Measurements from ENCODE around the gene ATG4A. TPM values are rescaled to one million over a fixed set of nuclear protein-coding genes. Genes with fewer than 3 reads are reported as not detected.

ATG4A gene
- total RNA-seq, 1 donor from 2014 or later: 18.3 TPM

DNA sequence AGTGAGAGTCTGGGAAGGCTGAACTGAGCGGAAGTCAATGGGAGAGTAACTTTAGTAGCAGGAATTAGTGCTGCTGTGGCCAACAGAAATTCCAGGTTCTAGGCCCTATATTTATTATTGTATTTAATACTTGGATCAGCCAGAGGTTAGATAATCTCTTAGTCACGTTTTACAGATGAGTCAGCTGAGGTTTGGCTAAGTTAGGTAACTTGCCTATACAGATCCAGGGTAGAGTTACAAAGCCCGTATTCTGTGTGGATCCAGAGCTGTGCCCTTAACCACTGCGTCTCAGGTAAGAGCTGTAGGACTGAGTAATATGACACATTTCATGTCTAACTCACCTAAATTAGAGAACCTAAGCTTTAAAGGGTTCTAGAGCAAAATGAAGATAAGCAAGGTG lies 20.7 kb upstream of the ATG4A start:
- Histone ChIP-seq H3K27ac (ENCODE audit: low read depth, low read length) (no peak overlapping the region), H3K27me3 (ENCODE audit: control insufficient read depth in 3 of 3, insufficient read depth in 3 of 3, low read length in 3 of 3) (peaks cover 0 to 15% (median 0%) of the 10 kb centered on the region in 3 donors), H3K9me3 (ENCODE audit: control insufficient read depth in 3 of 3, low read length in 3 of 3) (no peaks in the 10 kb centered on the region)

DNA sequence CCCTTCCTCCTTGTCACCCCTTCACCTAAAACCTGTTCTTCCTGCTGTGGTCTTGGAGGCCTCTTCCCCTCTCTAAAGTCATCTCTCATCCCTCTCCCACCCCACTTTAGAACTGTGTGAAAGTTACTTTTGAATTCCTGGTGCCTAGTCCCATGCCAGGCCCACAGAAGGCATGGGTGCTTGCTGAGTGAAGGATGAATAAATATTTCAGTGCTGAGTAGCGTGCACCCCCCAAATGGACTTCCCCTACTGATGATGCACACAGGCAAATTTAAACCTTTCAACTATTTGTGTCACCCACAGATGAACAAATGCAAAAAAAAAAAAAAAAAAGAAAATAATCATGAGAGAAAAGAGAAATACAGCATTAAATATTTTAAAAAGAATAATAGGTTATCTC lies 20.0 kb upstream of the ATG4A start:
- Histone ChIP-seq H3K9me3 (ENCODE audit: control insufficient read depth in 3 of 3, low read length in 3 of 3) (no peaks in the 10 kb centered on the region), H3K27me3 (ENCODE audit: control insufficient read depth in 3 of 3, insufficient read depth in 3 of 3, low read length in 3 of 3) (peaks cover 0 to 14% (median 0%) of the 10 kb centered on the region in 3 donors), H3K4me3 (ENCODE audit: low read length in 3 of 3) (no peak overlapping the region), H3K27ac (ENCODE audit: low read depth, low read length) (no peak overlapping the region), H3K36me3 (ENCODE audit: control insufficient read depth in 3 of 3, insufficient read depth in 3 of 3, low read length in 3 of 3) (no peaks in the 10 kb centered on the region), H3K4me1 (ENCODE audit: control insufficient read depth in 3 of 3, insufficient read depth in 3 of 3, low read length in 3 of 3) (no peaks in the 10 kb centered on the region), H3K9ac (ENCODE audit: low read depth in 1 of 3, low read length in 3 of 3) (no peak overlapping the region)

More for the DNA sequence above, 20.7 kb upstream of the ATG4A start:
- H3K4me3 ChIP-seq (ENCODE audit: low read length in 3 of 3): no peak overlapping the region
- H3K4me1 ChIP-seq (ENCODE audit: control insufficient read depth in 3 of 3, insufficient read depth in 3 of 3, low read length in 3 of 3): no peaks in the 10 kb centered on the region
- no peaks in the 10 kb centered on the region for H3K36me3 ChIP-seq (ENCODE audit: control insufficient read depth in 3 of 3, insufficient read depth in 3 of 3, low read length in 3 of 3)
- no peak overlapping the region for H3K9ac ChIP-seq (ENCODE audit: low read depth in 1 of 3, low read length in 3 of 3)

DNA sequence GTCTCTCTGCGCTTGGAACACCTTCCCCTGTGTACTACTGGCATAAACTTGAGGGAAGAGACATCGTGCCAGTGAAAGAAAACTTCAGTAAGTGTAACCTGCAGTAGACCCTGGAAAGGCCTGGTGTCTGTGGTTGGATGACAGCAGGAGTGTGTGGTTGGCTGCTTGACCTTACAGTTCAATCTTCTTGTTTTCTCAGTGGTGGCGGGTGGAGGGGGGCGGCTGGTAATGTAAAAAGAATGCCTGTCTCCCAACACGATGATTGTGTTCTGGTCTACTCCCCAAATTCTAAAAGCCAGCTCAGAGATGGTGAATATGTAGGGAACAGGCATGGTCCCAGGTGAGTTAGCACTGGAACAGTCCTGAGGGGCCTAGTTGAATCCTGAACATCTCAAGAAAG lies 18.8 kb upstream of the ATG4A start:
- Histone ChIP-seq H3K27ac (ENCODE audit: low read depth, low read length) (no peak overlapping the region), H3K9ac (ENCODE audit: low read depth in 1 of 3, low read length in 3 of 3) (no peak overlapping the region), H3K4me3 (ENCODE audit: low read length in 3 of 3) (no peak overlapping the region), H3K36me3 (ENCODE audit: control insufficient read depth in 3 of 3, insufficient read depth in 3 of 3, low read length in 3 of 3) (no peaks in the 10 kb centered on the region), H3K9me3 (ENCODE audit: control insufficient read depth in 3 of 3, low read length in 3 of 3) (no peaks in the 10 kb centered on the region), H3K4me1 (ENCODE audit: control insufficient read depth in 3 of 3, insufficient read depth in 3 of 3, low read length in 3 of 3) (no peaks in the 10 kb centered on the region), H3K27me3 (ENCODE audit: control insufficient read depth in 3 of 3, insufficient read depth in 3 of 3, low read length in 3 of 3) (peaks cover 0 to 8% (median 0%) of the 10 kb centered on the region in 3 donors)

DNA sequence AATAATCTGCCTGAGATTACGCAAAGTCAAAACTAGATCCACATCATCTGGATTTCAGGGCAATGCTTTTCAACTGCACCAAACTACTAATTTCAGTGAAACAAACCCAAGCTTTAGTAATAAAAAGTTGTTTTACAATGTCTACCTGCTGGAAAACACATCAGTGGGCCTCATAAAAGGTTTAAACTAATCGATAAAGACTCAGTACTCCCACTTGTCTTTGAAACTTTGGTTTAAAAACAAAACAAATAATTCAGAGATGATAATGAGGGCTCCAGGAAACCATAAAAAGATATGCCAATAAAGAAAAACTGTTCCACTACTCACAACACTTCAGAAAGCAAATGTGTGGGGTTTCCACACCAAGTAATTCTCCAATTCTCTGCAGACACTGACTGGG lies 10.5 kb upstream of the ATG4A start:
- no peak overlapping the region for H3K4me3 ChIP-seq (ENCODE audit: low read length in 3 of 3)
- H3K4me1 ChIP-seq (ENCODE audit: control insufficient read depth in 3 of 3, insufficient read depth in 3 of 3, low read length in 3 of 3): no peaks in the 10 kb centered on the region
- H3K27ac ChIP-seq (ENCODE audit: low read depth, low read length): no peak overlapping the region
- no peak overlapping the region for H3K9ac ChIP-seq (ENCODE audit: low read depth in 1 of 3, low read length in 3 of 3)
- H3K9me3 ChIP-seq (ENCODE audit: control insufficient read depth in 3 of 3, low read length in 3 of 3): no peaks in the 10 kb centered on the region
- peaks cover 0 to 6% (median 0%) of the 10 kb centered on the region in 3 donors for H3K36me3 ChIP-seq (ENCODE audit: control insufficient read depth in 3 of 3, insufficient read depth in 3 of 3, low read length in 3 of 3)
- peaks cover 0 to 4% (median 0%) of the 10 kb centered on the region in 3 donors for H3K27me3 ChIP-seq (ENCODE audit: control insufficient read depth in 3 of 3, insufficient read depth in 3 of 3, low read length in 3 of 3)

DNA sequence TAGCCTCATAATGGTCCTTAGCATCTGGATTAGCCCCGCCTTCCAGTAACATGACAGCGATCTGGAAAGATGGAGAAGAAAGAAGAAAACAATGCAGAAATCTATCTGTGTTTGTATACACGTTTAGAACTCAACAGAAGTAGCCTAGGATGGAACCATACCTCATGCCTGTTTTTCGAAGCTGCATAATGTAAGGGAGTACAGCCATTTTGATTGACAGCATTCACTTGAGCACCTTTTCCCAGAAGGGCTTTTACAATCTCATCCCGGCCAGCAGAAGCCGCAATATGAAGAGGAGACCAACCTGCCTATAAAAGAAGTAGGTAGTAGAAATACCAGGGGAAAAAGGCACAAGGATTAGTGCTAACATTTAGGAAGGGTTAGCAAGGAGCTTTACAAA lies 3.8 kb upstream of the ATG4A start:
- no peaks in the 10 kb centered on the region for H3K27me3 ChIP-seq (ENCODE audit: control insufficient read depth in 3 of 3, insufficient read depth in 3 of 3, low read length in 3 of 3)
- peaks cover 0 to 14% (median 3%) of the 10 kb centered on the region in 3 donors for H3K36me3 ChIP-seq (ENCODE audit: control insufficient read depth in 3 of 3, insufficient read depth in 3 of 3, low read length in 3 of 3)
- H3K4me1 ChIP-seq (ENCODE audit: control insufficient read depth in 3 of 3, insufficient read depth in 3 of 3, low read length in 3 of 3): peaks cover 2 to 6% (median 5%) of the 10 kb centered on the region in 3 donors
- H3K9ac ChIP-seq (ENCODE audit: low read depth in 1 of 3, low read length in 3 of 3): no peak overlapping the region
- H3K4me3 ChIP-seq (ENCODE audit: low read length in 3 of 3): no peak overlapping the region
- H3K27ac ChIP-seq (ENCODE audit: low read depth, low read length): no peak overlapping the region
- no peaks in the 10 kb centered on the region for H3K9me3 ChIP-seq (ENCODE audit: control insufficient read depth in 3 of 3, low read length in 3 of 3)

DNA sequence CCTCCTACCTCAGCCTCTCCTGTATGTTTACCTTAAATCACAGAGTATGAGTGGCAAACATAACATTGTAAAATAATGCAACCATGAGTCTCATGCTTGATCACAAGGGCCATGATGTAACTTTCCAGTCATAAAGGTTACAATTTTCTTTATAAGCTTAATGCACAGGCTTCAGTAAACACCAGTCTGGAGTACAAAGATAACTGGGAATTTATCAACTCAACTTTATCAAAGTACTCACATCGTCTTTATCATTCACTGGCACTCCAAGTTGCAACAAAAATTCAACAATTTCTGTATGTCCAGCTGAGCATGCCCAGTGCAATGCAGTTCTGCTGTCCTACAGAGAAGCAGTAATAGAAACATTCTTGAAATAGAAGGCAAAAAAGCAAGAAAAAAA lies 3.1 kb upstream of the ATG4A start:
- Histone ChIP-seq H3K36me3 (ENCODE audit: control insufficient read depth in 3 of 3, insufficient read depth in 3 of 3, low read length in 3 of 3) (peaks cover 0 to 14% (median 3%) of the 10 kb centered on the region in 3 donors), H3K4me3 (ENCODE audit: low read length in 3 of 3) (no peak overlapping the region), H3K9ac (ENCODE audit: low read depth in 1 of 3, low read length in 3 of 3) (no peak overlapping the region), H3K9me3 (ENCODE audit: control insufficient read depth in 3 of 3, low read length in 3 of 3) (no peaks in the 10 kb centered on the region), H3K27ac (ENCODE audit: low read depth, low read length) (no peak overlapping the region), H3K27me3 (ENCODE audit: control insufficient read depth in 3 of 3, insufficient read depth in 3 of 3, low read length in 3 of 3) (no peaks in the 10 kb centered on the region), H3K4me1 (ENCODE audit: control insufficient read depth in 3 of 3, insufficient read depth in 3 of 3, low read length in 3 of 3) (peaks cover 2 to 6% (median 5%) of the 10 kb centered on the region in 3 donors)

DNA sequence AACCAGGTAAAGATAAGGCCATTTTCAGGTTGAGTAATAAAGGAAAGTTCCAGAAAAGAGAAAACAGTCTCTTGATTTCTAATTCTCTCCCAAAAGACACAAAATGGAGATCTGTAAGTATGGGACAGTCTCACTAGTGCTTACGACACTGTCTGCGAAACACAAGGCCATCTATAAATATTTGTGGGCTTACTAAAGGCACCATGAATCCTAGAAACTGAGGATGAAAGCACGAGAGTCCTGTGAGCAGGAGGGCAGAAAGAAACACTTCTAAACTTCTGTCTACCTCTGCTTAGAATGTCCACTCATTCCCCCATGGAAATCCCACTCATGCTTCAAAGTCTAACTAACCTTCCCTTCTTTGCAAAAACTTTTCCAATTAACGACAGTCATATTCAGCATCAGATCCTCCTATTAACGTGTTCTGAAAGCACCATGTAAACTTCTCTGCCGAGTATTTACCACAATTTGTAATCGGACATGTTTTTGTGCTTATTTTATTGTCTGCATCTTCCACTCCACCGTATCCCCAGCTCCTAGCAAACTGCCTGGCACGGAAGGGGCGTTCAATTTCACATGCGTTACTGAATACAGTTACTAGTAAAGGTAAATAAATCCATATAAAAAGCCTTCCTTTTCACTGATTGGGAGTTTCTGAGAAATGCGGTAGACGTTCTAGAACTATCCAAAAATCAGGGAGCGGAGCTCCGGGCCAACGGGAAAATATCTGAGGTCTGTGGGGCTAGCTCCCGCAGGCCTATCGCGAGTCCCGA lies 901 bp upstream of the ATG4A start:
- Histone ChIP-seq H3K36me3 (ENCODE audit: control insufficient read depth in 3 of 3, insufficient read depth in 3 of 3, low read length in 3 of 3) (peaks cover 0 to 7% (median 3%) of the 10 kb centered on the region in 3 donors), H3K27ac (ENCODE audit: low read depth, low read length) (peak overlapping the region; percentile 85), H3K4me1 (ENCODE audit: control insufficient read depth in 3 of 3, insufficient read depth in 3 of 3, low read length in 3 of 3) (peaks cover 2 to 6% (median 5%) of the 10 kb centered on the region in 3 donors)

DNA sequence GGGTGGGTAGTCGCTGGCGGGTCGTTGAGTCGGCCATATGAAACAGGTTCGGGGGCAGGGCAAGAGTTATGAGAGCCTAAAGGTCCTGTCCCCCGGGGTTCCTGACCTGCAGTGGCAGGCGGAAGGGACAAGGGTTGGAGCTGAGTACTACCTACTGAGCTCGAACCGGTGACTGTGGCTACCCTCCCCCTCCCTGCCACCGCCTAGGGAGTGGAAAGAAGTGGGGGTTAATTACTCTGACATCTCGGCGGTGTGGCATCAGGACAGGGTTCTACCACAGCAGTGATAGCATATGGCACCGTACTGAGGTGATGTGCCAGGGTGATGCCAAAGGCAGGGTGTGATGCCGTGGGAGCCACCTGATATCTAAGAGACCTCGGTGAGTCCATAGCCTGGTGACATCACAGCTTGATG lies 307 bp downstream of the ATG4A start:
- Histone ChIP-seq H3K4me3 (ENCODE audit: low read length in 3 of 3) (peak overlapping the region; percentile 82 to 88 (median 85)), H3K27me3 (ENCODE audit: control insufficient read depth in 3 of 3, insufficient read depth in 3 of 3, low read length in 3 of 3) (no peaks in the 10 kb centered on the region), H3K36me3 (ENCODE audit: control insufficient read depth in 3 of 3, insufficient read depth in 3 of 3, low read length in 3 of 3) (peaks cover 0 to 5% (median 3%) of the 10 kb centered on the region in 3 donors), H3K9ac (ENCODE audit: low read depth in 1 of 3, low read length in 3 of 3) (peak overlapping the region; percentile 82 to 90 (median 84)), H3K9me3 (ENCODE audit: control insufficient read depth in 3 of 3, low read length in 3 of 3) (no peaks in the 10 kb centered on the region), H3K27ac (ENCODE audit: low read depth, low read length) (peak overlapping the region; percentile 89), H3K4me1 (ENCODE audit: control insufficient read depth in 3 of 3, insufficient read depth in 3 of 3, low read length in 3 of 3) (peaks cover 2 to 6% (median 5%) of the 10 kb centered on the region in 3 donors)

More for the DNA sequence above, 901 bp upstream of the ATG4A start:
- peak overlapping the region; percentile 76 to 87 (median 82) for H3K4me3 ChIP-seq (ENCODE audit: low read length in 3 of 3)
- peak overlapping the region; percentile 82 to 90 (median 89) for H3K9ac ChIP-seq (ENCODE audit: low read depth in 1 of 3, low read length in 3 of 3)
- no peaks in the 10 kb centered on the region for H3K27me3 ChIP-seq (ENCODE audit: control insufficient read depth in 3 of 3, insufficient read depth in 3 of 3, low read length in 3 of 3)
- H3K9me3 ChIP-seq (ENCODE audit: control insufficient read depth in 3 of 3, low read length in 3 of 3): no peaks in the 10 kb centered on the region

DNA sequence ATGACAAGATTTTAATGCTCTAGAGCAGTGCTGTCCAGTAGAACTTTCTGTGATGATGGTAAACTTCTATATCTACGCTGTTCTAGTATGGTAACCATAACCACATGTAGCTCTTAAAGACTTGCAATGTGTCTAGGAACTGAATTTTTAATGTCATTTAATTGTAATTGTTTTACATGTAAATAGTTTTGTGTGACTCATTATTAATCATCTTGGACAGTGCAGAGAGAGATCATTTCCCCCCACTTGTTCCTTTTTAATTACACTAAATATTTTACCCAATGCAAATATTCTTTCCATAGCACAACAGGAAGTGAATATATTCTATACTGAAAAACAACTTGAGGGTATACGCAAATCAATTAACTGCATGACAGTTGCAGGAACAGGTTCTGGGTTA lies 5.8 kb downstream of the ATG4A start:
- Histone ChIP-seq H3K4me1 (ENCODE audit: control insufficient read depth in 3 of 3, insufficient read depth in 3 of 3, low read length in 3 of 3) (no peaks in the 10 kb centered on the region), H3K4me3 (ENCODE audit: low read length in 3 of 3) (no peak overlapping the region), H3K27me3 (ENCODE audit: control insufficient read depth in 3 of 3, insufficient read depth in 3 of 3, low read length in 3 of 3) (no peaks in the 10 kb centered on the region), H3K9me3 (ENCODE audit: control insufficient read depth in 3 of 3, low read length in 3 of 3) (no peaks in the 10 kb centered on the region), H3K36me3 (ENCODE audit: control insufficient read depth in 3 of 3, insufficient read depth in 3 of 3, low read length in 3 of 3) (no peaks in the 10 kb centered on the region), H3K9ac (ENCODE audit: low read depth in 1 of 3, low read length in 3 of 3) (no peak overlapping the region), H3K27ac (ENCODE audit: low read depth, low read length) (no peak overlapping the region)

DNA sequence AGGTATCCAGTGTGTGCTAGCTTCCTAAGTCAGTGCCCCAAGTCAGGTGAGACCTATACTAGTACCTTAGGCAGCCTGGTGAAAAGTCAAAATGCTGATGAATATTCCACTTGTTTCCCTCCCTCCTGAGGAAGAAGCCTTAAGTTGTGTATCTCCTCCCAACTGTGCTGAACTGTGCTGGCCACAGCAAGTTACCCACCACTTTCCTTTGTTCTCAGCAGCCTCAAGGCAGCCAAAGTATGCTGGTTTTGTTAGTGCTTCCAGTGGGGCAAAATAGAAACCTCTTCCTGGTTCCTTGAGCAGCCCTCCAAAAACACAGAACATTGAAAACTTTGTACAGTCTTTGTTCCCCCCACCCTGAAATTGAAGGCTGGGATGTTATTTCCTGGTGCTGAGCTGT lies 13.9 kb downstream of the ATG4A start:
- Histone ChIP-seq H3K9me3 (ENCODE audit: control insufficient read depth in 3 of 3, low read length in 3 of 3) (no peaks in the 10 kb centered on the region), H3K27me3 (ENCODE audit: control insufficient read depth in 3 of 3, insufficient read depth in 3 of 3, low read length in 3 of 3) (no peaks in the 10 kb centered on the region), H3K9ac (ENCODE audit: low read depth in 1 of 3, low read length in 3 of 3) (no peak overlapping the region)

More for the DNA sequence above, 13.9 kb downstream of the ATG4A start:
- Histone ChIP-seq H3K27ac (ENCODE audit: low read depth, low read length) (no peak overlapping the region), H3K4me3 (ENCODE audit: low read length in 3 of 3) (no peak overlapping the region), H3K4me1 (ENCODE audit: control insufficient read depth in 3 of 3, insufficient read depth in 3 of 3, low read length in 3 of 3) (no peaks in the 10 kb centered on the region), H3K36me3 (ENCODE audit: control insufficient read depth in 3 of 3, insufficient read depth in 3 of 3, low read length in 3 of 3) (no peaks in the 10 kb centered on the region)

Data from skeletal muscle tissue (tissue), 4 donors.